GM12878 (cell line): ENCODE results near the gene HTRA3. TPM values are rescaled to one million over a fixed set of nuclear protein-coding genes. Genes with fewer than 3 reads are reported as not detected.

Experiments
- ATAC-seq: fragments of 200-7000 bp; cut with Tn5 transposase; 3 replicates; pipeline ENCODE4 v1.9.1; 2020; ENCODE audit warnings: mild to moderate bottlenecking, moderate library complexity
- BruUV-seq: library from RNA; stranded (reverse); fragments of 400-500 nt; replicated peaks from 2 replicates; lab custom pipeline; 2021; lab: Mats Ljungman, UMichigan
- CTCF ChIA-PET: fragments of 300-600 bp; sonication (Branson Sonifier 250); formaldehyde crosslinking; extraction: SDS; loops from one replicate; lab custom pipeline; 2021; ENCODE audit warnings: inconsistent platforms; lab: Yijun Ruan, JAX
- POLR2A ChIA-PET: fragments of 350-600 bp; formaldehyde crosslinking; extraction: SDS; loops from one replicate; lab custom pipeline; 2021; ENCODE audit warnings: inconsistent platforms; lab: Charles Lee
- RAD21 ChIA-PET: fragments of 300-600 bp; sonication (Branson Sonifier 250); formaldehyde crosslinking; loops from one replicate; lab custom pipeline; 2023; ENCODE audit warnings: antibody characterized with exemption; ENCODE audit not compliant: unreplicated experiment; lab: Charles Lee
- SMC1A ChIA-PET: fragments of 300-600 bp; sonication (Branson Sonifier 250); formaldehyde crosslinking; loops from one replicate; lab custom pipeline; 2023; ENCODE audit not compliant: unreplicated experiment, uncharacterized antibody; lab: Charles Lee
- DNase-seq: peaks from one replicate; pipeline ENCODE4 v3.0.0-alpha.2; 2011; ENCODE audit warnings: low read depth, low spot score
- FAIRE-seq: peaks from 3 replicates; lab custom pipeline; 2011; peaks lifted over from hg19 to GRCh38; lab: Jason Lieb, UNC
- H2AFZ ChIP-seq: 2 replicates; pipeline ENCODE4 v1.6.0; 2011; ENCODE audit warnings: low read depth, low read length, control low read depth; ENCODE audit not compliant: control insufficient read depth
- H3K27ac ChIP-seq: 2 replicates; pipeline ENCODE4 v1.5.1; 2011; ENCODE audit warnings: control low read depth; ENCODE audit not compliant: control insufficient read depth, insufficient read depth
- H3K27me3 ChIP-seq, 2 experiments: replicated peaks in 1 of 2; 2 replicates each; pipeline versions ENCODE4 v1.6.0 to v1.6.1; 2011; ENCODE audit warnings: low read length in 1 of 2; ENCODE audit not compliant: control insufficient read depth in 2 of 2, insufficient read depth in 2 of 2
- H3K36me3 ChIP-seq, 2 experiments: 2 replicates each; pipeline ENCODE4 v1.5.1; 2011; ENCODE audit warnings: low read length in 1 of 2; ENCODE audit not compliant: control insufficient read depth in 2 of 2, insufficient read depth in 2 of 2
- H3K4me1 ChIP-seq: 2 replicates; pipeline ENCODE4 v1.6.1; 2011; ENCODE audit warnings: mild to moderate bottlenecking, low read length, moderate library complexity, mixed read lengths; ENCODE audit not compliant: control insufficient read depth, insufficient read depth
- H3K4me2 ChIP-seq: 2 replicates; pipeline ENCODE4 v1.6.0; 2011; ENCODE audit warnings: control low read depth; ENCODE audit not compliant: control insufficient read depth, insufficient read depth
- H3K4me3 ChIP-seq: fragments of 200-600 bp; sonication (generic); 2 replicates; pipeline ENCODE4 v1.5.1; 2016
- H3K79me2 ChIP-seq: 2 replicates; pipeline ENCODE4 v1.6.0; 2011; ENCODE audit warnings: low read length; ENCODE audit not compliant: control insufficient read depth, insufficient read depth
- H3K9ac ChIP-seq: 2 replicates; pipeline ENCODE4 v1.8.0; 2011; ENCODE audit warnings: low read length, control low read depth, mixed read lengths; ENCODE audit not compliant: control insufficient read depth, insufficient read depth
- H3K9me3 ChIP-seq: replicated peaks from 3 replicates; pipeline ENCODE4 v1.5.1; 2011; ENCODE audit warnings: mild to moderate bottlenecking, low read length; ENCODE audit not compliant: control insufficient read depth, insufficient read depth
- H4K20me1 ChIP-seq: 2 replicates; pipeline ENCODE4 v1.6.0; 2011; ENCODE audit not compliant: control insufficient read depth, insufficient read depth
- CHD1 ChIP-seq: IDR thresholded peaks from 2 replicates; pipeline ENCODE4 v1.6.1; 2012; ENCODE audit warnings: low read depth, low read length, improper control_type of control experiment
- DPF2 ChIP-seq: fragments of 450-650 bp; IDR thresholded peaks from 2 replicates; pipeline ENCODE4 v1.6.1; 2017; ENCODE audit warnings: mild to moderate bottlenecking
- EED ChIP-seq: sonication (generic); IDR thresholded peaks from 2 replicates; pipeline ENCODE4 v1.6.1; 2016; ENCODE audit warnings: antibody characterized with exemption, low read depth
- EGR1 ChIP-seq, 2 experiments: IDR thresholded peaks; 1 replicate in 1 of 2; 2 replicates in 1 of 2; pipeline ENCODE4 v1.6.1; 2011 to 2012; ENCODE audit warnings: low read depth in 2 of 2, low read length in 2 of 2, borderline replicate concordance in 1 of 2, mild to moderate bottlenecking in 1 of 2, moderate library complexity in 1 of 2
- FOS ChIP-seq: IDR thresholded peaks from 3 replicates; pipeline ENCODE4 v1.6.1; 2011; ENCODE audit warnings: borderline replicate concordance; ENCODE audit not compliant: insufficient read length; ENCODE audit errors: extremely low read depth
- GABPA ChIP-seq: IDR thresholded peaks from 2 replicates; pipeline ENCODE4 v1.6.1; 2014; ENCODE audit warnings: antibody characterized with exemption, low read depth, mild to moderate bottlenecking, inconsistent platforms
- GATAD2B ChIP-seq: fragments of 450-650 bp; conservative IDR thresholded peaks from 2 replicates; pipeline ENCODE4 v1.6.1; 2017; ENCODE audit warnings: low read depth, mild to moderate bottlenecking, moderate library complexity
- HDAC2 ChIP-seq: fragments of 200-600 bp; sonication (generic); IDR thresholded peaks from 2 replicates; pipeline ENCODE4 v1.6.1; 2017
- KAT2A ChIP-seq: conservative IDR thresholded peaks from 2 replicates; pipeline ENCODE4 v1.6.1; 2011; ENCODE audit warnings: low read depth, low read length; ENCODE audit not compliant: control insufficient read depth
- KDM1A ChIP-seq: fragments of 200-600 bp; sonication (generic); IDR thresholded peaks from 2 replicates; pipeline ENCODE4 v1.6.1; 2016; ENCODE audit warnings: borderline replicate concordance
- MEF2A ChIP-seq: IDR thresholded peaks from 2 replicates; pipeline ENCODE4 v1.6.1; 2011; ENCODE audit warnings: low read depth, mild to moderate bottlenecking, low read length, moderate library complexity; ENCODE audit not compliant: insufficient read depth
- NFIC ChIP-seq: IDR thresholded peaks from 2 replicates; pipeline ENCODE4 v1.6.1; 2012; ENCODE audit warnings: low read depth, mild to moderate bottlenecking, inconsistent platforms, low read length, moderate library complexity
- POU2F2 ChIP-seq: IDR thresholded peaks from 3 replicates; pipeline ENCODE4 v1.6.1; 2011; ENCODE audit warnings: low read depth, mild to moderate bottlenecking, low read length, borderline replicate concordance
- SIN3A ChIP-seq: IDR thresholded peaks from 2 replicates; pipeline ENCODE4 v1.6.1; 2012; ENCODE audit warnings: low read depth, low read length, improper control_type of control experiment
- ZBTB11 ChIP-seq: fragments of 450-650 bp; formaldehyde crosslinking; IDR thresholded peaks from 2 replicates; pipeline ENCODE4 v1.5.0; 2022; ENCODE audit warnings: mild to moderate bottlenecking, missing genetic modification characterization
- ZNF207 ChIP-seq: fragments of 450-650 bp; IDR thresholded peaks from 2 replicates; pipeline ENCODE4 v1.6.1; 2014; ENCODE audit warnings: antibody characterized with exemption, mild to moderate bottlenecking, borderline replicate concordance
- WGBS: methylation state at CpG from one replicate; pipeline ENCODE4 v1.1.6; 2016; ENCODE audit warnings: low lambda C conversion rate; ENCODE audit not compliant: insufficient replicate concordance, insufficient coverage; ENCODE audit errors: missing lambda C conversion rate; 5-methylcytosine and 5-hydroxymethylcytosine counted together
- in situ Hi-C: fragments of 300-500 bp; cut with MboI; formaldehyde crosslinking; loops from 9 replicates; pipeline ENCODE4 v1.14.3; 2018; ENCODE audit warnings: mixed read lengths
- intact Hi-C: fragments of 100-400 bp; cut with micrococcal nuclease; formaldehyde crosslinking; loops from one replicate; pipeline ENCODE4 v1.14.2; 2022; ENCODE audit not compliant: unreplicated experiment
- polyA plus RNA-seq, 11 experiments: library from polyadenylated mRNA; depleted of rRNA in 4 of 11; unstranded in 6 of 11; stranded (reverse) in 5 of 11; fragments of >200 nt; fragmentation: Nextera tagmentation in 4 of 11; fragmentation: Illumina TruSeq in 1 of 11; extraction: Ambion mirVana in 4 of 11; extraction: Trizol in 1 of 11; gene quantifications; 1 replicate in 1 of 11; 2 replicates in 10 of 11; pipeline versions ENCODE4 v1.2.1 to v1.2.3, GENCODE V29; 2011 to 2016; ENCODE audit warnings: inconsistent platforms in 2 of 11, missing spikeins in 2 of 11, low read depth in 1 of 11
- total RNA-seq, 4 experiments: library from RNA; depleted of rRNA in 3 of 4; stranded (reverse); fragments of >200 nt in 3 of 4; fragmentation: Illumina TruSeq in 1 of 4; extraction: Trizol in 1 of 4; gene quantifications; 2 replicates each; pipeline versions ENCODE4 v1.2.1 to v1.2.3, GENCODE V29; 2013 to 2021

Gene HTRA3
- total and polyA plus RNA-seq, 10 of the 15 experiments (the other 5 are each of a cell fraction or from before 2014, with no cell fraction given) = 0.04 to 1.2 (median 0.08) TPM; not detected in 7

GRCh38 chr4:8315435-8316250, 46.1 kb downstream of the HTRA3 start:
- RAD21 ChIA-PET = no interaction called here
- H2AFZ ChIP-seq = no peak overlapping the region

GRCh38 chr4:8316251-8316771, 46.8 kb downstream of the HTRA3 start:
- in situ Hi-C loops (no loop called here), intact Hi-C loops (no loop called here)
- no peak overlapping the region for H3K9ac ChIP-seq
- ChIA-PET SMC1A (no interaction called here), POLR2A (no interaction called here), RAD21 (no interaction called here), CTCF (no interaction called here)
- H3K27me3 ChIP-seq = no peaks in the 10 kb centered on the region; a peak in 3 of 4 replicates
- no TSS peak for BruUV-seq
- no peak overlapping the region for H3K4me3 ChIP-seq
- H3K4me2 ChIP-seq = no peak overlapping the region
- H3K9me3 ChIP-seq = no peaks in the 10 kb centered on the region
- no peaks in the 10 kb centered on the region for H3K36me3 ChIP-seq
- ATAC-seq (no peak), DNase-seq (no peak), FAIRE-seq (no peak)
- no peaks in the 10 kb centered on the region for H3K79me2 ChIP-seq
- no peaks in the 10 kb centered on the region for H4K20me1 ChIP-seq
- no peak overlapping the region for H2AFZ ChIP-seq
- no peaks in the 10 kb centered on the region for H3K4me1 ChIP-seq
- 30% methylated on average over 9 of the region's 10 CpGs for WGBS
- H3K27ac ChIP-seq = no peak overlapping the region
- TF ChIP-seq GABPA (no peak), KDM1A (no peak), GATAD2B (no peak), CHD1 (no peak), HDAC2 (no peak), EGR1 (IDR thresholded peaks at IDR 0.05; ENCODE audit: borderline replicate concordance in 1 of 2, low read depth in 2 of 2, low read length in 2 of 2) (no peak), NFIC (no peak), ZBTB11 (CRISPR knock-in tag) (no peak), FOS (no peak)

More at GRCh38 chr4:8315435-8316250, 46.1 kb downstream of the HTRA3 start:
- no peaks in the 10 kb centered on the region for H3K9me3 ChIP-seq
- ChIA-PET POLR2A (no interaction called here), CTCF (no interaction called here), SMC1A (no interaction called here)
- H3K4me2 ChIP-seq = no peak overlapping the region
- no peak for DNase-seq
- FAIRE-seq = no peak
- no peak for ATAC-seq
- no peak for TF ChIP-seq KAT2A
- no peak for TF ChIP-seq ZNF207
- no peak for TF ChIP-seq DPF2
- no peak for TF ChIP-seq EED
- TF ChIP-seq POU2F2 = no peak
- no peak for TF ChIP-seq MEF2A
- TF ChIP-seq SIN3A = no peak
- no TSS peak for BruUV-seq
- H3K79me2 ChIP-seq = no peaks in the 10 kb centered on the region
- no peaks in the 10 kb centered on the region for H3K36me3 ChIP-seq
- H3K27me3 ChIP-seq = no peaks in the 10 kb centered on the region; a peak in 3 of 4 replicates
- H3K4me1 ChIP-seq = no peaks in the 10 kb centered on the region
- in situ Hi-C loops (no loop called here), intact Hi-C loops (no loop called here)
- H3K27ac ChIP-seq = no peak overlapping the region
- no peaks in the 10 kb centered on the region for H4K20me1 ChIP-seq
- WGBS = 39% methylated on average over 21 of the region's 21 CpGs
- H3K4me3 ChIP-seq = no peak overlapping the region
- H3K9ac ChIP-seq = no peak overlapping the region
